Measurements from ENCODE around the gene COLEC11.

Gene COLEC11

DNA sequence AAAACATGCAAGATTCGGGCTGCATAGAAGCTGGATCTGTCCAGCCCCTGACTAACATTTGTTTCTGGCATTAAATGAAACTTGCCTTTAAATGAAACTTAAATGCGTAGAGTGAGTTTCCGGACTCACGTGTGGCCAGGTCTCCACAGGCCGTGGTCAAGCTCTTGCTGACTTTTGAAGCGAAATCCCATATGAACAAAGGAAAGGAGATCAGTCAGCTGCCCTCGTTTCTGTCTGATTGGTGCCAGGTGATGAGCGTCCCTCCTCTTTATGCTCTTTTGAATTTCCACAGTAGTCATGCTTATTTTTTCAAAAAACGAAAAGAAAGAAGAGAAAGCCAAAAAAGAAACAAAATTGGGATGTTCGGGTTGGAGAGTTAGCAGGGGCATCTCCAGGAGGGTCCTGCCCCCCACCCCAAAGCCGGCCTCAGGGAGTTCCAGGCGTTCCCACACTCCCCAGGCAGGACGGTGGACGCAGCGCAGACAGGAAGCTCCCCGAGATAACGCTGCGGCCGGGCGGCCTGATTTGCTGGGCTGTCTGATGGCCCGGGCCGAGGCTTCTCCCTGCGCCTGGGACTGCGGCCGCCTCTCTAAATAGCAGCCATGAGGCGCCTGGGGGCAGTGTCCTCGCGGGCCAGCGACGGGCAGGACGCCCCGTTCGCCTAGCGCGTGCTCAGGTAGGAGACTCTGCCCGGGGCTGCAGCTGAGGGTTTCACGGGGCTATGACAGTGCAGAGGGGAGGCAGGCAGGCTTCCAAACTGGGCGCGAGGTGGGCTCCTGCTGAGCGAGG lies at the start of gene COLEC11:
Gene COLEC11, plus strand, starts transcription at position 620 of the 789 bp plus-strand sequence. CDS start 9,229 bp downstream, outside the sequence.
- H3K4me3 ChIP-seq (ENCODE audit: low read depth, low read length) = peak within 1 kb of the TSS; percentile 55

GRCh38 chr2:3545788-3546478 lies 49.0 kb upstream of the COLEC11 start:
- no peak overlapping the region for H3K4me3 ChIP-seq (ENCODE audit: low read depth, low read length)
- TF ChIP-seq CTCF (conservative IDR thresholded peaks at IDR 0.05; ENCODE audit: low read depth, low read length) = no peak
- DNase-seq (ENCODE audit: low read depth) = no peak

More for the DNA sequence above, at the start of gene COLEC11:
- TF ChIP-seq CTCF (conservative IDR thresholded peaks at IDR 0.05; ENCODE audit: low read depth, low read length) = peak; percentile 55
- DNase-seq (ENCODE audit: low read depth) = peak; percentile 63

DNA sequence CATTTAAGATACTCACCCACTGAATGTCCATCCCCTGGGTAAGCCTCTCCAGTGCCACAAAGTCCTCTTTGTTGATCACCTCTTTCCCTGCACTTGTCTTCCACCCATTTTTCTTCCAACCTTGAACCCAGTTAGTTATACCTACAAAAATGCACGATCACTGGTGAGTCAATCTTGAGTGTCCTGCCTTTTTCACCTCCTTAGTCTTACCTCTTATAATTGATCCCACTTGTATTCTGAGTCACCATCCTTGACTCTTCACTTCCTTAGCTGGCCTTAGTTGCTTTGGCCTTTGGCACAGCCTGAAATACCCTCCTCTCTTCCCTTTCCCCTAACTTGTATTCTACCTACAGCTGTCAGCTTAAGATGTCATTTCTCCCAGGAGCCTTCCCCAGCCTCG lies 47.0 kb upstream of the COLEC11 start:
- no peak overlapping the region for H3K4me3 ChIP-seq (ENCODE audit: low read depth, low read length)
- DNase-seq (ENCODE audit: low read depth) = no peak
- TF ChIP-seq CTCF (conservative IDR thresholded peaks at IDR 0.05; ENCODE audit: low read depth, low read length) = no peak

- TF ChIP-seq CTCF (conservative IDR thresholded peaks at IDR 0.05; ENCODE audit: low read depth, low read length) = no peak
- H3K4me3 ChIP-seq (ENCODE audit: low read depth, low read length) = no peak overlapping the region
- DNase-seq (ENCODE audit: low read depth) = no peak
Measured at GRCh38 chr2:3553946-3554345, 41.0 kb upstream of the COLEC11 start.

- TF ChIP-seq CTCF (conservative IDR thresholded peaks at IDR 0.05; ENCODE audit: low read depth, low read length) = no peak
- no peak for DNase-seq (ENCODE audit: low read depth)
- H3K4me3 ChIP-seq (ENCODE audit: low read depth, low read length) = peak overlapping the region; percentile 93
Measured at GRCh38 chr2:3557639-3558204, 37.2 kb upstream of the COLEC11 start.

- DNase-seq (ENCODE audit: low read depth) = peak; percentile 99
- peak within 1 kb of the TSS; percentile 93 for H3K4me3 ChIP-seq (ENCODE audit: low read depth, low read length)
- no peak for TF ChIP-seq CTCF (conservative IDR thresholded peaks at IDR 0.05; ENCODE audit: low read depth, low read length)
Measured at GRCh38 chr2:3558205-3559014, 36.5 kb upstream of the COLEC11 start, which contains the start of gene RNASEH1. Gene RNASEH1, minus strand, starts transcription at chr2:3558333. Its CDS starts 73 bp downstream, at chr2:3558260.
